ENCODE results near the gene MYOM1. TPM values are rescaled to one million over a fixed set of nuclear protein-coding genes. Genes with fewer than 3 reads are reported as not detected.
"Not testable (repeated sequence)": the region's sequence is repeated elsewhere in the genome, so short reads cannot be mapped to it uniquely, and the experiment has no call there.

The MYOM1 gene
- total RNA-seq, 1 donor from 2014 or later: 2.2 TPM

DNA sequence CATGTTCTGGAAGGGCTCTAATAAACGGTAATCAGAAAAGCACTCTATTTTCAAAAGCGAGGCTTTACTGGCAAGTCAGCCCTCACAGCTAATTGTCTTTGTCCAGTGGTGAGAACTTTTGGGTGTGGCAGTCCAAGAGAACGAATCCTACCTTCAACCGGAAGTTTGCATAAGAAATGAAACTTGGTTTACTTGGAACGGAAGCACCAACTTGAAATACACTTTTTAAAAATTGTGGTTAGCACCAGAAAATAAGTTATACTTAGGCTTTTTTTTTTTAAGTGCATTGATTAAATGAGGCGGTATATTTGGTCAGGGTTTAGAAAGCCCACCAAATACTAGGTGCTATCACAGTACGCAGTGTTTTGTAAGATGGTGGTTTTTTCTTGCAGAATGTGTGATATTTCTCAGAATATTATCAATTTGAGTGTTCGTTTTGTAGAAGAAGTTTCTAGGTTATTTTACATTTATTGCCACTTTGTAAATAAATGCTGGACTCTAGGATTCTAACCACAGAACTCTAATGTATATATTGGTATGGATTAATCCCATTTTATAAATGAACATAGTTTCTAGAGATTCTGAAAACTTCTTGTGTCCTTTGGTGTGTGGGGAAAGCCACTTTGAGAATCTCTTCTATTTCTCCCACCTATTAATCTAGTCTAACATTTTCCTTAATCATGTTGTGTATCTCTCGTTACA lies 29.0 kb upstream of the MYOM1 start:
- peak; percentile 71 for DNase-seq

GRCh38 chr18:3248062-3248657 lies 28.4 kb upstream of the MYOM1 start:
- DNase-seq: peak; percentile 53

DNA sequence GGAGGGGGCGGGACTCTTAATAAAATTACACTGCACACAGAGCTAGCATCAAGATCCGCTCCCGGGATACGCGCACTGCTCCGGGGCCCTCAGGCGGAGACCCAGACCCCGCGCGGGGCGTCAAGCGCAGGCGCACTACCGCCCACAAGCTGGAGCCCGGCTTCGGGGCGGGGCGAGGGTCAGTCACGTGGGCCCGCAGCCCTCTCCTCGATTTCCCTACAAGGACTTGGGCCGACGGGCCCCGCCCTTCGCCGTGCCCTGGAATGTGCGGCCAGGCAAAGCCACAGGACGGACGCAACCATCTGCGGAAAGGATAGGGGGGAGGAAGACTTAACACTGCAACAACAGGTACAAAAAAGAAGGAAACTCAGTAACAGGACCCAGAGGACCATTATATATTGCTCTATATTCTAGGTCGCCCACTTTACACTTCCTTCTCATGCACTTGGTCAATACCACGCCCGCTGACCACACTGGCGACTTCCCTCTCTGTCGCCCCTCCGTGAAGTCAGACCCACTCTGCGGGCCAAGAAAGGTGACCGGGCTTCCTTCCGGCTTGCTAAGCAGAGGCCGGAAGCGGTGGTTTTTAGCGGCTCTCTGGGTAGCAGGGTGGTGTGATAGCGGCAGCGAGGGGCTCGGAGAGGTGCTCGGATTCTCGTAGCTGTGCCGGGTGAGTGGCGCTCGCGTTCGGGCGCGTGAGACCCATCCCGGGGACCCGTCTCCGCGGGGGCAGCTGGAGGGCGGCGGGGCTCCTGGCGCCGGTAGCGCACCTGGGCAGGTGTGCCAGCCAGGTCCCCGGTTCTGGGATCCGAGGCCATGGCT lies 27.7 kb upstream of the MYOM1 start, which contains the start of gene MYL12A:
MYL12A (plus strand) TSS at position 562 of the 822 bp plus-strand sequence. CDS start 5,447 bp downstream, outside the sequence.
- DNase-seq: peak; percentile 99

DNA sequence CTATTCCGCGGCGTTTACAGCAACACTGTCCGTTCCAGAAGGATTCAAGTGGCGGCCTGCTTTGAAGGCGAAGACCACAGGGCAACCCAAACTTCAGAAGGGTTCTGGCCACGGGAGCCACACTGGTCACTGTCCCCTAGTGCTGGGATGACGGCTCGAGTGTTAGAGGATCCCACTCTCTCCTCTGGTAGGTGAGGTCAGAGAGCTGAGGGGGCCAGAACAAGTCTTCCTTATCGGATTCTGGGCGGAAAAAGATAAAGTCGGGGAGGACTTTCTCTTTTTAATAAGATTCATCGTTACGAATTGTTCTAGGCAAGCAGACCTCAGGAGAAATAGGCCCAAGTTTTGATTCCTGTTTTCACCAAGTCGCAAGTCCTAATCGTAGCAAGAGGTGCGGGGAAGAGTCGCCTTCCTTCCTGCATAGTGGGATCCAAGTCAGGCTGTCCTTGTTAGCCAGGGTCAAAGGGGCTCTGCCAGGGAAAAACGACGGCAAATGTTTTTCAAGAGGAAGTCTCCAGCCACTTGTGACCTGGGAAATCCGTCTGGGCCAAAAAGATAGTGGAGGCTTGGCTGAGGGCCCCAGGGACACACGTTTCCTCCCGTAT lies 27.0 kb upstream of the MYOM1 start:
- no peak for DNase-seq

DNA sequence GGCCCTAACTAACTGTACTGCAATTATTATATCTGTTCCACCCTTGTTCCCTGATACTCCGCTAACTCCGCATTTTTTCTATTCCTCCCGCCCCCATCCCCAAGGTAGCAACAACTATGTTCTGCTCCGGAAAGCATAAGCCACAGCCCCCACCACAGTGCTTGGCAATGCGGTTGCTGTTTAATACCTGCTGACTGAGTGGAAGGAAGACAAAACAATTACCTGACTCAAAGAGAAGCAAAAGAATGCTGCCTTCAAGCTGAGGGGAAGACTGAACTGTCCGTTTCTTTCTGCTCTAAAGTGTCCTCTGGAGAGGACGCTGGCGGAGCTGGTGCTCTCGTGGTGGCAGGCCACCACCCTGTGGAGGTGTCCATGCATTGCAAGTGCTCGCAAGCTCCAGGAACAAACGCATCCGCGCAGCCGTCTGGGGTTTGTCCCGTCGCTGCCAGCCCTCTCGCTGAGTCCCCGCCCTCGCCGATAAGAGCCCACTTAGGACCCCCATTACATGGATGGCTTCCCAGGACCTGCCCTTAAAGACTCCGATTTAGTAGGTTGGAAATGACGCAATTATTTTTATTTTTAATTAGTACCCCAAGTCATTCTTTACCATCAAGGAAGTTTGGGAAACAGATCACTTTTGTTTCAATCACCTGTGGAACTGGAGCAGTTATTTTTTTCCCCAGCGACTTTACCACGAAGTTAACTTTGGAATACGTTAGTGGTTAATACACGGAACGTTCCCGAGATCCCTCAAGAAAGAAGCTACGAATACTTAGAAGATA lies 26.3 kb upstream of the MYOM1 start:
- DNase-seq: peak; percentile 95

DNA sequence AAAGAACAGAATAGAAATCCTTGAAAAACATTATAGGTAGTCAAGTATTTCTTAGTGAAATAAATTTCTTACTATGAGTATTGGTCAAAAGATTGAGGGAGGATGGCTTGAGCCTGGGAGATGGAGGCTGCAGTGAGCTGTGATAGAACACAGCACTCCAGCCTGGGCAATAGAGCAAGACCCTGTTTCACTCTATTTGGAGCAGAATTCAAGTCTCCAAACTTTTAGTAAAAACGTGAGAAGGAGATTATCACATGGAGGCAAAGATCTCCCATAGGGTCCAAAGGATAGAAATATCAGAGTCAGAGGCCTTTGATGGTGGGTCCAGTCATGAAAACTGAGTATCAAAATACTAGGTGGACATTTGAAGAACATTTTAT lies 25.4 kb upstream of the MYOM1 start:
- DNase-seq: no peak

GRCh38 chr18:3238742-3239141 lies 19.0 kb upstream of the MYOM1 start:
- DNase-seq: peak; percentile 5

DNA sequence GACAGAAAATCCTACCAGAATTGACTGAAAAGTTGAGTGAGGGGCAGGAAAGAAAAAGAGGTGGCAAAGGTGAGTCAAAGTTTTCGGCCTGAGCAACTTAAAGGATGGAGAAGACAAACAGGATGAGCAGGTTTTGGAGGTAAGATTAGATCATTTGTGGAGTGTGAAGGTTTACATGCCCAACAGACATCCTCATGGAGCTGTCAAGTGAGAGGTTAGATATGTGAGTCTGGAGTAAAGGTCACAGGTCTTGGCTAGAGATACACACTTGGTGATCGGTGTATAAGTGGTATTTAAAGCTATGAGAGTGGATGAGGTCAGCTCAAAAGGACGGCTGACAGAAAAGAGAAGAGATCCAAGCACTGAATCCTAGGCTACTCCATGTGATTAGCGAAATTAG lies 16.7 kb upstream of the MYOM1 start:
- no peak for DNase-seq

DNA sequence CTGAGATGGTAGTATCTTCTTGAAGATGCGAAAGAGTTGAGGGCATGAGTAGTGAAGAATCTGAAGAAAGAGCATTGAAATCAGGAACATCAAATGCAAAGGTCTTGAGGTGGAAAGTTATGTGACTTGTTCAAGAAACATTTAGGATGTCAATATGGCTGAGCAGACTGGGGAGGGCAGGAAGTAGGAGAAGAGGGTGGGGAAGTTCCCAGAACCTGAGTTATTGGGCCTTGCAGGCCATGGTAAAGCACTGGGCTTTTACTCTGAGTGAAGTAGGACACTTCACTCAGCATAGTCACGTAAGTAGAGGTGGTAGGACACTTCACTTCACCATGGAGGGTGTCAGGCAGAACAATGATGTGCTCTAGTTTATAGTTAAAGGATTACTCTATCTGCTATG lies 16.1 kb upstream of the MYOM1 start:
- DNase-seq: no peak

- DNase-seq: no peak
These were observed 14.7 kb upstream of the MYOM1 start for GRCh38 chr18:3234457-3234856.

DNA sequence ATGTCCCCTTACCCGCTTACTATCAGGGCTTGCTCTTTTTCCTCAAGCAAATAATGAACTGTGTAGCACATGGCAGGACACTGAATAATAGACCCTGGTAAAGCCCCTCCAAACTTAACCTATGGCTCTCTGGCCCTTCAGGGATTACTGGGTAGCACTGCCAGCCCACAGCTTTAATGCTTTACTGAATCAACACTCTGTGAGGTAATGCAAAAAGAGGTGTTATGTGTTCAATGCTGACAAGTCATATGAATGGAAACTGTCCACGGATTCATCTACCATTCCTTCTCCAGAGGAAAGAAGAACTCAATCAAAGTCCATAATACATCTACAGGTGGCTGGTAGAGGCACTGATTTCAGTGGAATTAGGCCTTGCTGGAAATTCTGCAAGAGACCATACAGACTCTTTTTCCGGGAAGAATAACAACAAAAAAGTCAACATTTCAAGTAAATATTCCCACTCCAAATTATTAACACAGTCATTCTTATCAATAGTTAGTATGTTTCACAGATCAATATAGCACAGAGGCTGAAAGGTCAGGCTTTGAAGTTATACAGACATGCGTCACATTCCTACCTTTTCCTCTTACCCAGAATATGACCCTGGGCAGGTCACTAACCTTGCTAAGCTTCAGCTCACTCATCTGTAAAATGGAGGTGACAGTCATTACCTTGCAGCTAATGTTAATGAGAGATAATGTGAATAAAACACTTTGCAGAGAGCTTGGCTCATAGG lies 13.8 kb upstream of the MYOM1 start:
- DNase-seq: no peak

DNA sequence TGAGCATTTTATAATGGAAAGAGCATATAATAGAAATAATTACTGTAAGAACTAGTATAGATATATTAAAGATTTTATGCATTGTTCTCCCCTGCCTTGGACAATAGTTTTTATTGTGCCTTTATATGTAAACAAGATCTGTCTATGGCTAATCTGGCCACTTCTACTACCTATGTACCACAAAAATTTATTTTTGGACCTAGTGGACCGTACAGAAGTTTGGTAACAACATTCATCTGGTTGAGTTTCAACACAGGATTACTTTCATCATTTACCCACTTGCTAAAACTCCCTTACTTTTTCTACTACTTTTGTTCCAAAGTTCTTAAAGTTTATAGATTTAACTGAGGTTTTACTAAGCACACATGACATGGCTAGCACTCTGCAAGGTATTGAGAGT lies 13.2 kb upstream of the MYOM1 start:
- no peak for DNase-seq

DNA sequence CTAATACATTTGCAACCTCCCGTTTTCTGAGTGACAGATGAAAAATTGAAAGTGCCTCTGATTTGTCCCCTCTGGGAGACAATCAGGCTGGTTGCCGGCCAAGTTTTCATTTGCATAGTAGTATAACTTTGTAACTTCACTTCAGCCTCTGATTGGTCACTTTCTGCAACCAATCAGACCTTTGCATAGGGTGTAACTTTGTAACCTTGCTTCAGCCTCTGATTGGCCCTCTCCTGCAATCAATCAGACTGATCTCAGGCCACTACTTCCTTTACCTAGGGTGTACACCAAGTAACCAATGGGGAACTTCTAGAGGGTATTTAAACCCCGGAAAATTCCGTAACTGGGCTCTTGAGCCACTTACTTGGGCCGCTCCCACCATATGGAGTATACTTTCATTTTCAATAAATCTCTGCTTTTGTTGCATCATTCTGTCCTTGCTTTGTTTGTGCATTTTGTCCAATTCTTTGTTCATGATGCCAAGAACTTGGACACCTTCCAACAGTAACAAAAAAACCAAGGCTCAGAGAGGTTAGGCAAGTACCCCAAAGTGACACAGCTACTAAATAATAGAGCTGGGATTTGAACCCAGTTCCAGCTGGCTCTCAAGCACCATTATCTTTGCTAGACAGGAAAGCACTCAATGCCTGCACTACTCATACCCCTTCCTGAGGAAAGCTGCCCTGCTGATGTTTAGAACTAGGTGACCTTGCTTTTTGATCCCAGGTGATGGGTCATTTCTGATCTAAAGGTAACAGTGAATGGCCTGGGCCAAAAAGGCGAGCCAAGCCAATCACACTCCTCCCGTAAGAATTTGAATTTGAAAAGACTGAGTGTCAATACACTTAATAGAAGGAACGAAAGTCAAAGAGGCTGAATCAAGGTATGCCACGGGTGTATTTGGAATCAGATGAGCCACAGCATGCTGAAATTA lies 10.9 kb upstream of the MYOM1 start:
- no peak for DNase-seq

DNA sequence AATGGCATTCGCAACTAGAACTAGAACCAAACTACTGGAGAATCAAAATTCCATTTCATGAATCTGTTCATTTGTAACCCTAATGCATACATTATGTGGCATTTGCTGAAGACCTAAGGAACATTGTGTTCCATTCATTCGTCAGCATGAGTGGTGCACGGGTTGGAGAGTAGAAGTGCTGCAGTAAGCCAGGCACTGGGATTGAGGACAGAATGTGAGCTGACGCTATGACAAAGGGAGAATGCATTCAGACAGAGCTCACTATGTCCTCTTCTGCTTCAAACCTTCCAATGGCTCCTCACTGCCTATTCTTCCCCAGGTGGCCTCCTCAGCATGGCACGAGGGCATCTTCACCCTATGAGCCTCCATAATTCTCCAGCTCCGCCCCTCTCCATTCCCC lies 6.3 kb upstream of the MYOM1 start:
- no peak for DNase-seq

DNA sequence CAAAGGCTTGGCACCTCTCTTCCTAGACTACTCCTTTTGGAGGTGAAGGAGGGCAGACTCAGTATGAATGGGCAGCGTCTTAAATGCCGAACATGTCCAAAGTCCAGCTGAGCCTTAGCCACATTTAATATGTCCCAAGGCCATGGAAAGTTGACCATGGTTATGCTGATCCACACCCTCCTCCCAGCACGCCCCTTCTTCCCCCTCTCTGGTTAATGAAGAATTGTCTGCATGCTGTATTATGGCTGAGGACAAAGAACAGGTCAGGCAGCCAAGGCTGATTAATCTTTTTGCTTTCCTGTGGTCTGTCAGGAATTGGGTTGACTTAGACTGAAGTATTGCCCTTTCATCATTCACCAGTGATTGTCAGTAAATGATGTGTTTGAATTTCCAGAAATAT lies 5.8 kb upstream of the MYOM1 start:
- no peak for DNase-seq

GRCh38 chr18:3224223-3224622 lies 4.5 kb upstream of the MYOM1 start:
- DNase-seq: no peak

DNA sequence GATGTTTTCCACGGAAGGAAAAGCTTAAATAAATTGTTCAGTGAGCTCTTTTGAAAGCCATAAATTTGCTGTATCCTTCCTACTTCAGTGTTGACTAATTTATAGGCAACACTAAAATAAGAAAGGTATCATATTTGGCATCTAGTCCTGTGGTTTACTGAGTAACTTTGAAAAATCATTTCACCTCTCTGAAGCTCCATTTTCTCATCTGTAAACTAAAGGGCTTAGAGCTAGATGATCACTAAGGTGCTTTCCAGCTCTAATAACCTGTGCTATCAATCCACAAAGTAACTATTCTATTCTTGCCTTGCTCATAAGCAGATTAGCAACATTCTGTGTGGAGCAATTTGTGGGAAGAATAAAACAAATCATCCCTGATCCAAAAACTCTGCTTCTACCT lies 3.6 kb upstream of the MYOM1 start:
- no peak for DNase-seq

- DNase-seq: no peak
These were observed 1.7 kb upstream of the MYOM1 start for GRCh38 chr18:3221496-3221895.

- not testable (repeated sequence) for DNase-seq
These were observed 1.1 kb upstream of the MYOM1 start for GRCh38 chr18:3220868-3221267.

DNA sequence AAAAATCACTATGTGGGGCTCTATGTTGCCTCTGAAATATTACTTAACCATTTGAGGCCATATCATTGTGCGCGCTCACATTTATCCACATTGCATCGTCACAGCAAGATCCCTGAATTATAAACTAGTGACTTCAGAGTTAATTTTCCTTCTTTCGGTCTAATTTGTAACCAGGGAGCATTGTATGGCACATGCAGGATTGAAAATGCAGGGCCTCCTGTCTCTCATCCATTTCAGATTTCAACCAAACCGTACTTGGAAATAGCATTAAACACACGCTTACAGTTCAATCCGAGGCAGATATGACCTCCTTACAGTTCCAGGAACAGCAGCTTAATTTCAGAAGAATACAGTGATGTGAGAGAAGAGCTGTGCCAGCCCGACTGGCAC lies 532 bp downstream of the MYOM1 start:
- no peak for DNase-seq

- DNase-seq: no peak
These were observed 949 bp downstream of the MYOM1 start for GRCh38 chr18:3218819-3219218.

Data from dermis blood vessel endothelial cell (primary cell).